ENCODE results near the gene PCGF2.
A peak's percentile ranks its signal among the peaks of the same experiment; 100 is the strongest.
"Not testable (repeated sequence)": the region's sequence is repeated elsewhere in the genome, so short reads cannot be mapped to it uniquely, and the experiment has no call there.

The PCGF2 gene

DNA sequence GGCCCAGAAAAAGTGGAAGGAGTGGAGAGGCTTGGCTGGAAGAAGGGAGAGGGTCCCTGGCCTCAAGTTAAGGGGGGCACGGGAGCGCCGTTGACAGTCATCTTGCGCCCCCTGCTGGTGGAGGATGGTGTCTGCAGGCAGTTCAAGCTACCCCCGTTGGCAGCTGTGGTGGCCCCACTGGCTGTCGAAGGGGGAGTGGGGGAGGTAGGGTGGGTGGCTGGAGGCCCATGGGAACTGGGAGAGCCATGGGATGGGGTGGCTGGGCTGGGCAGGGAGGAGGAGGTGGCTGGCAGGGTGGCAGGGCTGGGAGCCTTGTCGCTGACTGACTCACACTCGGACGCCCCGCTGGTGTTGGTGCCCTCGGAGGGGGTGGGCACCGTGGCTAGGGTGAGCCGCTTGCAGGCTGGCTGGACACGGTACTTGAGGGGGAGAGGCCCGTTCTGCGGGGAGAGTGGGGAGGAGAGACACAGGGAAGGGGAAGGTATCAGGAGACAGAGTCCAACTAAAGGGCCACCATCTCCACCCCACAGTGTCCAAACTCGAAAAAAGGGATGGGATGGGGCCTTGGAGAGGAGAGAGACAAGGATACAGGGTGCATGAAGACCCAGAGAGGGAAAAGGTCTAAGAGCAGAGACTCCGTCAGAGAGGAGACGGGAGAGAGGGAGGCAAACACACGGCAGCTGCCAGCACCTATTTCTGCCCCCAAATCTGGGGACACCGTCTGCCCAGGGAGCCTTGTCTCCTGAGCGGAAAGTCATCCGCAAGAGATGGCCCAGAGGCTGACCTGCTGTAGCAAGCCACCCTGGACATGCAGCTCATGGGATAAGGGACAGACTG lies 12.8 kb downstream of the PCGF2 start:
- DNase-seq (ENCODE audit: low read depth in 2 of 2) = peak; percentile 48 to 68

DNA sequence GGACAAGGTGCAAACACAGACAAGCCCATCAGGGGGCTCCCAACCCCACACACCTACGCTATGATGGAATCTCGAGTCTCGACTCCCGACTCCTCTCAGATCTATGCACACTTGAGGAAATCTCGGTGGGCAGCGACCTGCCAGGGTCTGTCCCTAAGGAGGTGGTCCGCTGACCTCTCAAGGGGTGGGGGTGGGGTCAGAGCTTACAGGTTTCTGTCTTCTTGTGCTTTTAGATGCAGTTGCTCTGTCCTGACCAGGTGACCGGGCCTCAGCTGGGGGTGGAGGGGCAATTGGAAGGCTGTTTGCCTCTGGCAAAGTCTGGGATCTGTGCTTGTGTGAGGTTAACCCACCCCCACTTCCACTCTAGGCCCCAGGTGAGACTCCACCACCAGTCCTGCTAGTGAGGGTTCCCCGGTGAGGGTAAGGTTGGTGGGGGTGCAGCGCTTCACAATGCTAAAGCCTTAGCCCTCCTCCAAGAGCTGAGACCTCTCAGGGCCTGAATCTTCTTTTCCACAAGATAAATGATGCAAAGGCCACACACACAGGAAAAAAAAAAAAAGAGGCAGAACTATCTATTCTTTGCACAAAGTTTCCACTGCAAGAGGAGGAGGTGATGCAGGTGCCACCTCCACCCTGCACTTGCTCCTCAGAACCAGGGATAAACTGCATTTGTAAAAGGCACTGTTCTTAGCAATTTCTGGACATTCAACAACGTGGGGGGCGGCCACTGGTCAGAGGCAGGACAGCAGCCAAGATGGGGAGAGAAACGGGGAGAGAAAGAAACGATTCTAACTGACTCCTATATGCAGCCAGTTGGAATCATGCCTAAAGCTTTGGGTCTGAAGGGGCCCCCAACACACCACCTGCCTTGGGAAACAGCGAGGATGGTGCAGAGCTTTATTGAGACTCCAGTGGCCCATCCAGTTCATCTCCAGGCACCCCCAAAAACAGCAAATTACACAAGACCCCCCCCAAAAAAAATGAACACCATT lies 13.9 kb downstream of the PCGF2 start:
- no peak for DNase-seq (ENCODE audit: low read depth in 2 of 2)

DNA sequence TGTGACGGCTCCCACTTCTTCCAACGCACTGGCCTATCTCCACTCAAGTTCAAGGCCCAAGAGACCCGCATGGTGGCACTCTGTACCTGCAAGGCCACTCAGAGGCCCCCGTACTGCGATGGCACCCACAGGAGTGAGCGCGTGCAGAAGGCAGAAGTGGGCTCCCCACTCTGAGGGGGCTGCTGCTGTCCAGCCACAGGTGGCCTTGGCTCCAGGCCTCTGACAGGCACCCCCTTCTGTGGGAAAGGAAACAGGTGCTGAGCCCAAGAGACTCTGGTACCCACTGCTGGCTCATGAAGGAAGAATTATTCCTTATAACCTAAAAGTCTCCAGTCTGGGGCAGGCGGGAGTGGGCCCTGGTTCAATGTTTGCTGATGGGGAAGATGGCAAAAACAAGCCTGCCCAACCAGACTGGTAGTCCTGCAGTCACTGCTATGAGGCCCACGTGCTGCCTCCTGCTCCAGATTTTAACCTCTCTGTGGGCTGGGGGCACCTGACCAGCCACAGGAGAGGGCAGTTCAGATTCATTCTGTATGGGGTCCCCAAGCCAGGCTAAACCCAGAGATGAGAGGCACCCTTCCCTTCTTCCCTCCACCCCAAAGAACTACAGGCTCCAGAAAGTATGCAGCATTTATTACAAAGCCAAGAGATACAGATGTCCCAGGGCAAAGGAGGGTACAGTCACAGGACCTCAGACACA lies 14.7 kb downstream of the PCGF2 start:
- DNase-seq (ENCODE audit: low read depth in 2 of 2) = no peak

DNA sequence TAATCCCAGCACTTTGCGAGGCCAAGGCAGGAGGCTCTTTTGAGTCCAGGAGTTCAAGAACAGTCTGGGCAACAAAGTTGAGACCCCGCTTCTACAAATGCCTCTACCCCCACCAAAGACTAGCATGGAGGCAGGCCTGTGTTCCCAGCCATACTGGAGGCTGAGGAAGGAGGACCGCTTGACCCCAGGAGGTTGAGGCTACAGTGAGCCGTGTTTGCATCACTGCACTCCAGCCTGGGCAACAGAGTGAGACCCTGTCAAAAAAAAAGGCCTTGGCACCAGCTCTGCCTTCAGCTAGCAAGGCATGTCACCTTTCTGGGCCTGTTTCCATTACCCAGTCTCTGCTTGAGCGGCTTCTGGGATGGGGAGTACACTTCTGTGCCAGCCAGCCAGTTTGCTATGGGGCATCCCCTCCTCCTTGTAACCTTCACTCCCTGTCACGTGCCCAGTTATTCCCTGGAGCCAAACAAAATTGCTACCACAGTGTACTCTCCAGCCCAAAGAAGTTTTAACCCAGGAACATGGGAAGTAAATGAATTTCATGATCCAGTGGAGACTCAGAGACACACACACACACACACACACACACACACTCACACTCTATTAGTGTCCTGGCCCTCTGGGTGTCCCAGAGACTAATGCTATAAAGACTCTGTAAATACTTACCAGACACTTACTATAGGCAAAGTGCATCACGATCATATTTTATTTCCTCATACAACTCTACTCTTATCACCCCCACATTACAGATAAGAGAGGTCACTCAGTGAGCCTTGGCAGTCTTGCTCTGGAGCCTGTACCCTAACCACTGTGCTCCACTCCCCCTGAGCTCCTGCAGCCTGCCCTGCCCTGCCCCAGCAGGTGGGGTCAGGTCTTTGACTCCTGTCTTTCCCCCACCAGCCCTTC lies 15.5 kb downstream of the PCGF2 start:
- DNase-seq (ENCODE audit: low read depth in 2 of 2) = no peak

DNA sequence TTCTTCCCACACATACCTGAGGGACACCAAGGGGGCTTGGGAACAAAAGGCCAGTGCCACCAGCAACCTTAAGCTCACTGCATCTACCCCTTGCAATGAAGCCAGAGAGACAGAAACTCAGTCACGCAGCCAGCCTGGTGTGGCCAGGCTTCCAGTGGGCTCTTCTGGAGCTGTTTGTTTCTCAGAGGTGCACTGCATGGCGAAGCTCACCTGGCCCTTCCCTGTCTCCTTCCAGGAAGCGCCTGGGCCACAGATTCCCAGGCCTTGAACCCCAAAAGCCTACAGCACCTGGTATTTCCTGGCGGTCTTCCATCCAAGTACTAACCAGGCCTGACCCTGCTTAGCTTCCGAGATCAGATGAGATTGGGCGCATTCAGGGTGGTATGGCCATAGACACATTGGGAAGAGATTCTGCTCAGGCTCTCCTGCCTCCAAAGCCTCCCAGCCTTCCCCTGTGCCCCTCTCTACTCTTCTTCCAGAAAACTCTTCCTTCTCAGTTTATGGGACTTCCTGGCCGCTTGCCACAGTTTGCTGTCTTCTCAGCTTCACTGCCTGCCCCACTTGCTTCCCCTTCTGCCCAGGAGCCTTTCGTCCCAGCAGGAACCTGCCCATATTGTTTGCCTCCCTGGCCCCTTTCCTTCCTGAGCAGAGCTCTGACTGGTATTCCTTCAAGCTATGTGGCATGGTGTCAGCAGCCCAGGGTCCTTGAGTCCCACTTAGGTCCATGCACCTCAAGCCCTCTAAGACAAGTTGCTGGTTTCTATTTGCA lies 16.4 kb downstream of the PCGF2 start:
- no peak for DNase-seq (ENCODE audit: low read depth in 2 of 2)

DNA sequence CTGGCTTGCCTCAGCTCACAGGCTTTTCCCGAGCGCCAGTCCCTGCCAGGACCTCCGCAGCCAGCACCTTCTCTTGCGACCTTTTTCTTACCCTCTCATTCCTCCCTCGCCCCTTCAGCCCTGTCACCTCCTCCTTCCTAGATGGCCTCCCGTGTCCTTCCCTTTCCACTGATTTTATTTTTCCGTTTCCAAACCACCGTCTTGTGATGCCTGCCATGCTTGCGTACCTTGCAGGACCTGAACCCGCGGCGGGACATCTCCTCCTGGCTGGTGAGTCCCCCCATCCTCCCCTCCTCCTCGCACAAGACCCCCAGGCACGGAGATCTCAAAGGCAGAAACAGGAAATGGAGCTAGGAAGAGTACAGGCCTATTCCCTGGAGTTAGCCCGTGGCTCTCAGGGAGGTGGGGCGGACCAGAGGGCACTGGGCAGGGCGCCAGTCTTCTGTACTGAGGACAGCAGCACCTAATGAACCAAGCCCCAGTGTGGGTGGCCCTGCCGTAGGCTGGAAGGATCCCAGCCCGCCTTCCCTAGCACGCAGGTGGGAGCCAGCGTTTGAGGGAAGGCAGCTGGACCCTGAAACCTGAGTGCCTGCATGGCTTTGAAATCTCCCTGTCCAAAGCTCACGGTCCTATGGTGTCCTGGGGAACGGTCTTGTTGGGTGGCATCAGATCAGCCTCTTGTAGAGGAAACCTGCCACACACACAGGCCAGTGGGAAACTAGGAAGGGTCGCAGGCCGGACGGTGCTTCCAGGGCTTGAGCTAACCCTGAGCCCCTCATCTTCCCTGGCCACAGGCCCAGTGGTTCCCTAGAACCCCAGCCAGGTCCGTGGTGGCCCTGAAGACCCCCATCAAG lies 17.4 kb downstream of the PCGF2 start:
- DNase-seq (ENCODE audit: low read depth in 2 of 2) = no peak

DNA sequence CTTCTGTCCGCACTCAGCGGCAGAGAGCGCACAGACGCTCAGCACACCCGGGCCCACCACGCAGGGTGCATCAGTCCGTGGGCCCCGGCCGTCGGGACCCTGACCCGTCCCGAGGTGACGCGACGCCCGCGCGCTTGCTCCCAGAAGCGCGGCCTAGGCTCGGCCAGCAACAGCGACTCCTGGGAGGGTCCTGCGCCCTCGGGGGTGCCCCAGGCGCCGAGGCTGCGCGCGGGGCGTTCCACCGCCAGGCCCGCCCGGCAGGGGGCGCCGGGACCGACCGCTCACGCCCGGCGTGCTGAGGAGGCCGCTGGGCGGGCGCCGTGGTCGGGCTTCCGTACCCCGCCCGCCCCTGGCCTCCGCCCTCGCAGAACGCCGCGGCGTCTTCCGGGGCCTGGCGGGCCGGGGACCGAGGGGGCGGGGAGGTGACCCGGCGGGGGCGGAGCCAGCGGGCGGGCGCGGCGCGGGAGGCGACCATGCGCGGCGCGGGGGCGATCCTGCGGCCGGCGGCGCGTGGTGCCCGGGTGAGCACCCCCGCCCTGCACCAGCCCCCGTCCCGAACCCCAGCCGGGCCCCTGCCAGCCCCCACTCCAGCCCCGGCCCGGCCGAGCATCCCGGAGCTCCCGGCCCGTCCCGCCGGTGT lies 18.1 kb downstream of the PCGF2 start, which contains the start of gene CISD3:
CISD3 (plus strand) TSS at position 456 of the 640 bp plus-strand sequence; CDS start at position 474, 18 bp downstream.
- DNase-seq (ENCODE audit: low read depth in 2 of 2) = peak; percentile 71 to 76

DNA sequence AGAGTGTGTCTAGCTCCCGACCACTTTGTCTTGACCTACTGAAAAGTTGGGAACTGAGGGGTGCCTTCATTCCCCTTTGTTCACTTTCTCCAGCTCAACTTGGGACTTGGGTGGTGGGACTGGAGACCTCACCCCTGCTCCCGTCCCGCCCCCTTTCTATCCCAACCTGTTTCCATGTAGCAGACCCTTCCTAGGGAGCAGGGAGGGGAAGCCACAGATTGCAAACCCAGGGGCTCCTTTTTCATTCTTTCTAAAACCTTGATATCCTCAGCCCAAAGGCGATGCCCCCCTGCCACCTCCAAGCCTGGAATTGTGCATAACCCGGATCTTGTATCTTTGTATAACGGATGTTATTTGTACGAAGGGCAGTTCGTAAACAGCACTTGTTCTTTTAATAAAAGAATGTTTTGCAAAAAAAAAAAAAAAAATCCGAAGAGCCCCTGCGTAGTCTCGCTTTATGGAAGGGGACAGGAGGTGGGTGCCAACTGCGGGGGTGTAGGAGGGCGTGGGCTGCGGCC lies 18.7 kb downstream of the PCGF2 start:
- no peak for DNase-seq (ENCODE audit: low read depth in 2 of 2)

DNA sequence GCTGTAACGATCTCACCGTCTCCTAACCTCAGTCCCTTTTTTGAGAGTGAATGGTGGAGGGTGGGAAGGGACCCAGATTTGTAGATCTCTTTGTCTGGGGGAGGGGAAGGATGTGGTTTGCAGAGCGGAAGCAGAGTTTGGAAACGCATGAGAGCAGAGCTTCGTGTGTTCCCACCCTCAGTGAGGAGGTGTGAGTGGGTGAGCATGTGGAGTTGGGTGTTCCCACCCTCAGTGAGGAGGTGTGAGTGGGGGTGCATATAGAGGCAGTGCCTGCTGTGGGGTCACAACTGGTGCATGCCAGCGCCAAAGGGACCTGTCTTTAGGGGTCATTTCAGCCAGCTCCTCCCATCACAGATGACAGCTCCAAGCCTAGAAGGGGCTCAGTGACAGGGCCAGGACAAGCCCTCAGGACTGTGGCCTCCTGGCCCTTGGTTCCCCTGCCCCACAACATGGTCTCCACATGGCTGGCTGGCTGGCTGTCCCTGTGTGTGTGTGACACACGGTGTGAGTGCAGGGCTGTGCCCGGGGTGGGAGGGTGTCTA lies 19.8 kb downstream of the PCGF2 start:
- DNase-seq (ENCODE audit: low read depth in 2 of 2) = peak in 1 of 2 donors; percentile 43

DNA sequence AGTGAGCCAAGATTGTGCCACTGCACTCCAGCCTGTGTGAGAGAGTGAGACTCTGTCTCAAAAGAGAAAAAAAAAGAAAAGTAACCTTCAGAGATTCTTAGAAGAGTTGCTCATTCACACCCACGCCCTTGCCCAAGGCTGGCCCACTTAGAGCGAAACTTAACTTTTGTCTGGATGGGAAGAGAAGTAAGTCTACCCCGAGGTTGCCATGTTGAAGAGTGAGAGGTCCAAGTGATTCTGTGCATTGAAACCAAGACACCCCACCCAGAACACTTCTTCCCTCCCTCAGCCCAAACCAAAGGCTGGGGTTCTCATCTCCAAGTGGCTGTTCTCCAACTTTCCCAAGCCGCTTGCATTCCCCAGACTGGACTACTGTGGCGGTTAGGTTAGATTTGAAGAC lies 20.4 kb downstream of the PCGF2 start:
- no peak for DNase-seq (ENCODE audit: low read depth in 2 of 2)

DNA sequence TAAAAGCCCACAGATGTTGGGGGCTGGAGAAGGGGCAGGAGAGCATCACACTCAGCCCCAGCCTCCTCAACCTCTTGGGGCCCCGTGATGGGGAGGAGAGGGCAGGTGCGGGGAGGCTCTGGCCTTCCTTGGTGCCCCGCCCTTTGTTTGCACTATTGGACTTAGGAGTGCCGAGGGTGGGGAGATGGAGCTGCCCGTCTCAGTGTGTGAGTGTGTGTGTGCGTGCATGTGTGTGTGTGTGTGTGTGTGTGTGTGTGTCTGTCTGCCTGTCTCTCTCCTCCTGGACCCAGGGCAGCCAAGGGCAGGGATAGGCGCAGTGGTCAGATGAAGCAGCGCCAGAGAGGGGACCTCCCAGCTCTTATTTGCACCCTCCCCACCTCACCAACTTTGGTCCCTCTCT lies 22.0 kb downstream of the PCGF2 start:
- not testable (repeated sequence) for DNase-seq (ENCODE audit: low read depth in 2 of 2)

DNA sequence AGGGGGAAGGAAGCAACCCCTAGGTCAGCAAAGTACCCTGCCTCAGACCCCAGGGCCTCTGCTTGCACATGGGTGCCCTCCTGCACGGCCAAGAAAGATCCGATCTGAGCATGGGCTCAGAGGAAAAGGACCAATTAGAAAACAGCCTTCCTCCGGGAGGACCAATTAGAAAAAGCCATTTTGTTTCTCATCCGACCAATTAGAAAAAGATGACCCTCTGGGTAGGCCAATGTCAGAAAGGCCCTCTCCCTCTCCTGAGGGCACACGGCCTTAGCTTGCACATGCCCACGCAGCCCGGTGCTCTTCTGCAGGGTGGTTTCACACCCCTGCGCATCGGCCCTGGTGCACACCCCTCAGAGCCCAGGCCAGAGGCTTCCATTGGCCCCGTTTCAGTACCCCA lies 23.1 kb downstream of the PCGF2 start:
- DNase-seq (ENCODE audit: low read depth in 2 of 2) = no peak

DNA sequence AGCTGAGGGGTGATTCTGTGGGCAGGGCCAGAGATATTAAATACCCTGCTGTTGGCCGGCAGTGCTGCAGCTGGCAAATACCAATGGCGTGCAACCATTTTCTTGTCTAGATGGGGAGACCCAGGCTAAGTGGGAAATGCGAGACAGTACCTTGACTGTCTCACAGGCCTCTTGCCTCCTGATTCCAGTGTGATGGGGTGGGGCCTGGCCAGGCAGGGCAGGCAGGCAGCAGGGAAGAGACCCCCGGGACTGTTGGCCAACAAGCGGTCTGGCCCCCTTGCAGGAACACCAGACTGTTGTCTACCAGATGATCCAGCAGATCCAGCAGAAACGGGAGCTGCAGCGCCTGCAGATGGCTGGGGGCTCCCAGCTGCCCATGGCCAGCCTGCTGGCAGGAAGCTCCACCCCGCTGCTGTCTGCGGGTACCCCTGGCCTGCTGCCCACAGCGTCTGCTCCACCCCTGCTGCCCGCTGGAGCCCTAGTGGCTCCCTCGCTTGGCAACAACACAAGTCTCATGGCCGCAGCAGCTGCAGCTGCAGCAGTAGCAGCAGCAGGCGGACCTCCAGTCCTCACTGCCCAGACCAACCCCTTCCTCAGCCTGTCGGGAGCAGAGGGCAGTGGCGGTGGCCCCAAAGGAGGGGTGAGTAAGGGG lies 23.7 kb downstream of the PCGF2 start:
- no peak for DNase-seq (ENCODE audit: low read depth in 2 of 2)

DNA sequence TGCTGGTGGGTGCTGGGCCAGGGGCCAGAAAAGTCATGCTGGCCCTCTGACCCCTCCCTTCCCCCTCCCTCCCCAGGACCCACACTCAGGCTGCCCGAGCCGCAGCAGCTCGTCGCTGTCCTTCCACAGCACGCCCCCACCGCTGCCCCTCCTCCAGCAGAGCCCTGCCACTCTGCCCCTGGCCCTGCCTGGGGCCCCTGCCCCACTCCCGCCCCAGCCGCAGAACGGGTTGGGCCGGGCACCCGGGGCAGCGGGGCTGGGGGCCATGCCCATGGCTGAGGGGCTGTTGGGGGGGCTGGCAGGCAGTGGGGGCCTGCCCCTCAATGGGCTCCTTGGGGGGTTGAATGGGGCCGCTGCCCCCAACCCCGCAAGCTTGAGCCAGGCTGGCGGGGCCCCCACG lies 26.3 kb downstream of the PCGF2 start:
- no peak for DNase-seq (ENCODE audit: low read depth in 2 of 2)

DNA sequence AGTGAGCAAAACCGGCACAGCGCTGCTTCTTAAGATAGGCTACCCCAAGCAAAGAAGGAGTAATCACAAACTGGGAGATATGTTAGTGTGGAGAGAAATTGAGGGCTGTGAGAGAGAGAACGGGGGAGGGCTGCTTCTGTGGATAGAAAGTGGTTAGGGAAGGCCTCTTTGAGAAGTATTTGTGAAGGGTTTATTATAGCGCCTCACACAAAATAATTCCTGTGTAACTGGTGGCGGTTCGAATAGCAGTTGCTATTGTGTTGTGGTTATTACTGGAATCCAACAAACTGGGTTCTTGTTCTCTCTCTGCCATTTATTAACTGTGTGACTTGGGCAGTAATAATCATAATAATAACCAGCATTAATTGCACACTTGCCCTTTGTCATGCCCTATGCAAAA lies 27.2 kb downstream of the PCGF2 start:
- DNase-seq (ENCODE audit: low read depth in 2 of 2) = no peak

DNA sequence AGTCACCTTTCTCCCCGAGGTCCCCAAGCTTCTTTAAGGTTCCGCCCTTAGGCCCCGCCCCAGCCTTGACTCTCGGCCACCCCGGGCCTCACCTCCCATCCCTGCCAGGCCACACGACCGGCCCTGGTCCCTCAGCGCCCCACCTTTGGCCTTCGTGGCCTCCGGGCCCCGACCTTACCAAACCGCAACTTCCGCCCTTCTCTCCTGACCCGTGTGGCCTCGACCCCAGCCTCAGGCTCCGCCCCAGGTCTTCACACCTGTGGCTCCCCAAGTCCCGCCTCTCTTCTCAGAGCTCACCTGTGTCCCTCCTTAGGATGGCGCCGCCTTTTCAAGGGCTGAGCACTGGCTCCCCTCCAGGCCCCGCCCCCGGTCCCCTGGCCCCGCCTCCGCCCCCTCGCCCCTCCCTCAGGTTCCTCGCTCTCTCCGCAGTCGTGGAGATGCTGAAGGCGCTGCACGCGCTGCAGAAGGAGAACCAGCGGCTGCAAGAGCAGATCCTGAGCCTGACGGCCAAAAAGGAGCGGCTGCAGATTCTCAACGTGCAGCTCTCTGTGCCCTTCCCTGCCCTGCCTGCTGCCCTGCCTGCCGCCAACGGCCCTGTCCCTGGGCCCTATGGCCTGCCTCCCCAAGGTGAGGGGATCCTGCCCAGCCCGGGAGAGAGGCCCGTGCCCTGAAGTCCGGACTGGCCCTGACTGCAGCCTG lies 28.0 kb downstream of the PCGF2 start:
- no peak for DNase-seq (ENCODE audit: low read depth in 2 of 2)

Measured in stimulated activated CD4-positive, alpha-beta T cell treated with anti-CD3 and anti-CD28 coated beads, Interleukin-1b, Interleukin-23, amount 100 ng/mL, for 1 hour (primary cell).